Right renal cortex interstitium (tissue), 3 donors: ENCODE data around the gene SH3PXD2A. TPM values are rescaled to one million over a fixed set of nuclear protein-coding genes. Genes with fewer than 3 reads are reported as not detected.

Experiments
- DNase-seq, 3 donors: peaks; one replicate each; pipeline ENCODE4 v3.0.0-alpha.2; 2013; ENCODE audit warnings: low read depth in 3 of 3, low spot score in 2 of 3
- polyA plus RNA-seq, 3 donors: library from polyadenylated mRNA; unstranded; fragments of 120-200 nt; gene quantifications; one replicate each; pipeline ENCODE4 v1.2.1, GENCODE V29; 2013; ENCODE audit not compliant: insufficient read length in 3 of 3

SH3PXD2A gene
- polyA plus RNA-seq, result 10 to 100 TPM; 25.6 to 28.5 (median 27.1) TPM

GRCh38 chr10:103855424-103855823 is at the start of gene SH3PXD2A:
Gene SH3PXD2A (minus strand): TSS chr10:103855576. CDS start chr10:103855266, 310 bp downstream.
- no peak for DNase-seq

- no peak for DNase-seq
Measured at GRCh38 chr10:103901299-103901698, 45.9 kb upstream of the SH3PXD2A start.

- no peak for DNase-seq
Measured at GRCh38 chr10:103899312-103899711, 43.9 kb upstream of the SH3PXD2A start.

- DNase-seq, result no peak
Measured at GRCh38 chr10:103897241-103897774, 41.9 kb upstream of the SH3PXD2A start.

GRCh38 chr10:103896225-103896624 is 40.8 kb upstream of the SH3PXD2A start:
- no peak for DNase-seq

GRCh38 chr10:103895411-103896186 is 40.2 kb upstream of the SH3PXD2A start:
- no peak for DNase-seq

- DNase-seq, result no peak
Measured at GRCh38 chr10:103894441-103894864, 39.1 kb upstream of the SH3PXD2A start.

GRCh38 chr10:103893817-103894216 is 38.4 kb upstream of the SH3PXD2A start:
- no peak for DNase-seq

GRCh38 chr10:103892181-103892580 is 36.8 kb upstream of the SH3PXD2A start:
- no peak for DNase-seq

GRCh38 chr10:103890688-103891087 is 35.3 kb upstream of the SH3PXD2A start:
- no peak for DNase-seq

GRCh38 chr10:103890194-103890658 is 34.9 kb upstream of the SH3PXD2A start:
- DNase-seq, result no peak

GRCh38 chr10:103889121-103889720 is 33.8 kb upstream of the SH3PXD2A start:
- DNase-seq, result no peak

- no peak for DNase-seq
Measured at GRCh38 chr10:103888113-103888841, 32.9 kb upstream of the SH3PXD2A start.

- no peak for DNase-seq
Measured at GRCh38 chr10:103885617-103886016, 30.2 kb upstream of the SH3PXD2A start.

GRCh38 chr10:103884681-103885139 is 29.3 kb upstream of the SH3PXD2A start:
- DNase-seq, result no peak

- DNase-seq, result no peak
Measured at GRCh38 chr10:103882285-103883007, 27.1 kb upstream of the SH3PXD2A start.

- DNase-seq, result no peak
Measured at GRCh38 chr10:103881416-103882284, 26.3 kb upstream of the SH3PXD2A start.

GRCh38 chr10:103879831-103880230 is 24.5 kb upstream of the SH3PXD2A start:
- no peak for DNase-seq

- no peak for DNase-seq
Measured at GRCh38 chr10:103879409-103879808, 24.0 kb upstream of the SH3PXD2A start.
